Uterus (tissue), 2 donors: ENCODE measurements around the gene SPDYE4.

ENCODE experiments used
- POLR2A ChIP-seq, 2 donors: fragments of 450-650 bp; IDR thresholded peaks; one replicate each; pipeline ENCODE4 v1.6.1; 2016; ENCODE audit warnings: antibody characterized with exemption in 2 of 2, mild to moderate bottlenecking in 1 of 2, moderate library complexity in 1 of 2
- TF ChIP-seq, protein P1 (sequence below), 4 experiments: fragments of 200-600 bp in 2 of 4; fragments of 450-650 bp in 2 of 4; sonication (generic) in 2 of 4; IDR thresholded peaks; one replicate each; pipeline ENCODE4 v1.5.1; 2016 to 2019; ENCODE audit warnings: antibody characterized with exemption in 4 of 4, mild to moderate bottlenecking in 2 of 4, moderate library complexity in 1 of 4

DNA sequence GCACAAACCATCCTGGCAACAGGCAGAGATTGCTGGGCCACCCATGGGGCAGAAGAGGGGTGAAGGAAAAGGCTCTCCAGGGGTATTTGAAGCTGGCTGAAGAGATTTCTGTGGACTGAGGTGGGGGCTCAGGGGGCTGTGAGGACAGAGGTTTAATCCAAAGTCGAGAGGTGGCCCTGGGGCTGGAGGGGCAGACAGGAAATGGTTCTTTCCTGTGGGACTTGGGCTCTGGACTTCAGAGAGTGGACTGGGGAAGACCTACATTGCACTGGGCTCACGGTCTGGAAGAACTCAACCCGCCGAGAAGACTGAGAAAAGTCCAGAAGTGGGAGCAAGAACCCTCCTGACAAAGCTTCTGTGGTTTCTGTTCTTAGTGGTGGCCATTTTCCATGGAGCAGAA is 16.6 kb downstream of the SPDYE4 start:
- TF ChIP-seq, protein P1, sequence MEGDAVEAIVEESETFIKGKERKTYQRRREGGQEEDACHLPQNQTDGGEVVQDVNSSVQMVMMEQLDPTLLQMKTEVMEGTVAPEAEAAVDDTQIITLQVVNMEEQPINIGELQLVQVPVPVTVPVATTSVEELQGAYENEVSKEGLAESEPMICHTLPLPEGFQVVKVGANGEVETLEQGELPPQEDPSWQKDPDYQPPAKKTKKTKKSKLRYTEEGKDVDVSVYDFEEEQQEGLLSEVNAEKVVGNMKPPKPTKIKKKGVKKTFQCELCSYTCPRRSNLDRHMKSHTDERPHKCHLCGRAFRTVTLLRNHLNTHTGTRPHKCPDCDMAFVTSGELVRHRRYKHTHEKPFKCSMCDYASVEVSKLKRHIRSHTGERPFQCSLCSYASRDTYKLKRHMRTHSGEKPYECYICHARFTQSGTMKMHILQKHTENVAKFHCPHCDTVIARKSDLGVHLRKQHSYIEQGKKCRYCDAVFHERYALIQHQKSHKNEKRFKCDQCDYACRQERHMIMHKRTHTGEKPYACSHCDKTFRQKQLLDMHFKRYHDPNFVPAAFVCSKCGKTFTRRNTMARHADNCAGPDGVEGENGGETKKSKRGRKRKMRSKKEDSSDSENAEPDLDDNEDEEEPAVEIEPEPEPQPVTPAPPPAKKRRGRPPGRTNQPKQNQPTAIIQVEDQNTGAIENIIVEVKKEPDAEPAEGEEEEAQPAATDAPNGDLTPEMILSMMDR (IDR thresholded peaks at IDR 0.05) = no peak
- no peak for TF ChIP-seq POLR2A (IDR thresholded peaks at IDR 0.05)
